ENCODE measurements around the gene CDCP2.

Gene CDCP2

DNA sequence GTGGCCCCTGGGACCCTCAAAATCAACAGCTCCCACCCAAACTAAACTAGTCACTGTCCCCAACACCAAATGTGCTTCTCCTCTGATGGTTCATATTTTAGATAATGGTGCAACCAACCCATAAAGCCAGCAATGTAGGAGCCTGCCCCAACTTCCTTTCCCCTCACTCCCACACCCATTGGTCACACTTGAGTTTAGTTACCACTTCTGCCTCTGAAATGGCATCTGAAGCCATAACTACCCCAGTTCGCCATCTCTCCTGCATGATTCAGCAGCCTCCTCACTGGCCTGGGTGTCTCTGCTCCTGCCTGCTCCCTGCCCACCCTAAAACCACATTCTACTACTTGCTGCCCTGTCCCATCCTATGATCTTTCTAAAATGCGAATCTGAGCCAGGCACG lies 3.4 kb upstream of the CDCP2 start:
- Histone ChIP-seq H3K4me1 (ENCODE audit: control insufficient read depth, insufficient read depth, low read length) (peaks cover 14% of the 10 kb centered on the region), H3K4me3 (ENCODE audit: low read length) (no peak overlapping the region), H3K9ac (ENCODE audit: low read length) (no peak overlapping the region), H3K27me3 (replicated peaks; ENCODE audit: control insufficient read depth, insufficient read depth, low read length) (no peaks in the 10 kb centered on the region), H3K36me3 (ENCODE audit: control insufficient read depth, insufficient read depth, low read length, severe bottlenecking) (no peaks in the 10 kb centered on the region), H3K9me3 (ENCODE audit: control insufficient read depth, low read length) (no peaks in the 10 kb centered on the region)
- no peak for DNase-seq (ENCODE audit: low read depth)

DNA sequence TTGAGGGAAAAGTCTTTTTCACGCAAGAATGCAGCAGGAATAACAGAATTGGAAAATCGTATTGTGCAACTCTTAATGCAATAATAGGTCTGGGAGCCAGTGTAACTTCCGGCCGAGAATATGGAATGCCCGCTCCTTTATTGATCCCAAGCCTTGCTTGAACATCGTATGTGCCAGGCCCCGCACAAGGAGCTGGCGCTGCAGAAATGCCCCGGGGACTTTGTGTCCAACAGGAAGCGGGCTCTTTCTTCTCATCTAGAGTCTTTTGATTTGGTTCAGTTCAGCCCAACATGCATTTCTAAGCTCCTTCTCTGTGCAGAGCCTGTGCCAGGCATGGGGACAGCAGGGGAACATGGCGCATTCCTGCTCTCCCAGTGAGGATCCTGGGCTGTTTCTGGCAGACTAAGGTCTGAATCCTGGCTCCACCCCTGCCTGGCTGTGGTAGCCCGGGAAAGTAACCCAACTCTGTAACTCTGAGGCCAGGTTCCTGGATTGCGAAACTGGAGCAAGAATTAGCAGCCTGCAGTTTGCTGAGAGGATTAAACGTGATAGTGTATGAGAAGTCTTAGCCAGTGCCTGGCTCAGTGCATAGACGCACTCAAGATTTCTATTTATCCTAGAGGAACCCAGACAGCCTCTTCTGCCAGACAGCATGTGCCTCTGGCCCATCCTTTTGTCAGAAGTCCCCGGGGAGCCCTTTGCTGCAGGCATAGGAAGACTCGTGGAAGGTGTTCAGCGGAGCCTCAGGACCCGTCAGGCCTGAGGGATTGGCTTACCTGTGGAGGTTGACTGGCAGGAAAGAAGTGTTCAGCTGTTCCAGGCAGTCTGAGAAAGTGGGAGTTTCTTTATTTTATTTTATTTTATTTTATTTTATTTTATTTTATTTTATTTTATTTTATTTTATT lies 987 bp upstream of the CDCP2 start:
- Histone ChIP-seq H3K9ac (ENCODE audit: low read length) (peak overlapping the region; percentile 34), H3K4me3 (ENCODE audit: low read length) (peak overlapping the region; percentile 66), H3K36me3 (ENCODE audit: control insufficient read depth, insufficient read depth, low read length, severe bottlenecking) (no peaks in the 10 kb centered on the region), H3K27me3 (replicated peaks; ENCODE audit: control insufficient read depth, insufficient read depth, low read length) (no peaks in the 10 kb centered on the region), H3K9me3 (ENCODE audit: control insufficient read depth, low read length) (no peaks in the 10 kb centered on the region), H3K4me1 (ENCODE audit: control insufficient read depth, insufficient read depth, low read length) (peaks cover 14% of the 10 kb centered on the region)
- peak; percentile 91 for DNase-seq (ENCODE audit: low read depth)

DNA sequence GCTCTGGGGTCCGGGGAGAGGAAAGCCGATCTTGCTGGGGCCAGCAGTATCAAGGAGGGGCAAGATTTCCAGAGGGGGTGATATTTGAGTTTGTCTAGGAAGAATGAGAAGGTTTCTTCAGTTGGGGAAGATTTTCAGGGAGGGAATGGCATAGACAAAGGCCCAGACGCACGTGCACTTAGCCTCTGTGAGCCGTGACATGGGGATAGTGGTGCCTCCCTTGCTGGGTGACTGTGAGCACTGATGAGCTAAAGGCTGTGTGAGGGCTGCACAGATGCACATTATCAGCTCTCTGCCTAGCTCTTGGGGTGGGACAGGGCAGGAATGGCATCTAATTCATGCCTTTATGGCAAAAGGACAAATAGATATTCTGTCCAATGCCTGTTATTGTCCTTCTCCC lies 1.8 kb downstream of the CDCP2 start:
- DNase-seq (ENCODE audit: low read depth) = no peak
- H3K27me3 ChIP-seq (replicated peaks; ENCODE audit: control insufficient read depth, insufficient read depth, low read length) = no peaks in the 10 kb centered on the region
- no peak overlapping the region for H3K4me3 ChIP-seq (ENCODE audit: low read length)
- peaks cover 14% of the 10 kb centered on the region for H3K4me1 ChIP-seq (ENCODE audit: control insufficient read depth, insufficient read depth, low read length)
- H3K9me3 ChIP-seq (ENCODE audit: control insufficient read depth, low read length) = no peaks in the 10 kb centered on the region
- no peak overlapping the region for H3K9ac ChIP-seq (ENCODE audit: low read length)
- H3K36me3 ChIP-seq (ENCODE audit: control insufficient read depth, insufficient read depth, low read length, severe bottlenecking) = no peaks in the 10 kb centered on the region

DNA sequence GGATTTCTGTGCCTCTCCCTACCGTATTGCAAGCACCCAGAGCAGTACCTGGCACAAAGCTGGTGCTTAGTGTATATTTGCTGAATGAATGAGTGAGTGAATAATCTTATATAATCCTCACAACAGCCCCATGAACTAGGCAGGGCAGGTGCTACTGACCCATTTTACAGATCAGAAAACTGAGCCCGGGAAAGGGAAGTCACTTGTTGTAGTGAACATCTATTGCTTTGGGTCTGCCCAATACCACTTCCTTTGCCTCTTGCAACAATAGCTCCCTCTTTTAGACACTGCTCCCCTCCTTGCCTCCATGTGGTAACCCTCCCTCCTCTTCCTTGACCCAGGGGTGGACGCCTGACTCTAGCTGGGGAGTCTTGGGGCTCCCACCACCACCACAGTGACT lies 3.1 kb downstream of the CDCP2 start:
- Histone ChIP-seq H3K4me1 (ENCODE audit: control insufficient read depth, insufficient read depth, low read length) (peaks cover 14% of the 10 kb centered on the region), H3K9ac (ENCODE audit: low read length) (no peak overlapping the region), H3K27me3 (replicated peaks; ENCODE audit: control insufficient read depth, insufficient read depth, low read length) (no peaks in the 10 kb centered on the region), H3K36me3 (ENCODE audit: control insufficient read depth, insufficient read depth, low read length, severe bottlenecking) (no peaks in the 10 kb centered on the region), H3K9me3 (ENCODE audit: control insufficient read depth, low read length) (no peaks in the 10 kb centered on the region), H3K4me3 (ENCODE audit: low read length) (no peak overlapping the region)
- no peak for DNase-seq (ENCODE audit: low read depth)

DNA sequence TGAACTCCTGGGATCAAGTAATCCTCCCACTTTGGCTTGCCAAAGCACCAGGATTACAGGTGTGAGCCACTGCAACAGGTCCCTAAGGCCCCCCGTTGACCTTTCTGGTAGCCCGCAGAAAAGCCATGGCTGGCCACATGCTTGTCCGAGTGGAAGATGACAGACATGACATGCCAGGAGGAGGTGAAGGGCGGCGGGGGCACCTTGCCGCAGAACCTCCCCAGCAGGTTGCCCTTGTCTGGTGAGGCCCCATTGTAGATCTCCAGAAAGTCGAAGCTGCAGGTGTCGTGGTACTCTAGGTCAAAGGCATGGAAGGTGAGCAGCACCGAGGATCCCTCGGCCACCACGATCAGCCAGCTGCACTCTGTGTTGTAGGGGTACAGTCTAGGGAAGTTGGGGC lies 8.4 kb downstream of the CDCP2 start:
- H3K4me3 ChIP-seq (ENCODE audit: low read length) = no peak overlapping the region
- H3K36me3 ChIP-seq (ENCODE audit: control insufficient read depth, insufficient read depth, low read length, severe bottlenecking) = no peaks in the 10 kb centered on the region
- H3K9ac ChIP-seq (ENCODE audit: low read length) = no peak overlapping the region
- H3K27me3 ChIP-seq (replicated peaks; ENCODE audit: control insufficient read depth, insufficient read depth, low read length) = no peaks in the 10 kb centered on the region
- no peak for DNase-seq (ENCODE audit: low read depth)
- no peaks in the 10 kb centered on the region for H3K4me1 ChIP-seq (ENCODE audit: control insufficient read depth, insufficient read depth, low read length)
- no peaks in the 10 kb centered on the region for H3K9me3 ChIP-seq (ENCODE audit: control insufficient read depth, low read length)

DNA sequence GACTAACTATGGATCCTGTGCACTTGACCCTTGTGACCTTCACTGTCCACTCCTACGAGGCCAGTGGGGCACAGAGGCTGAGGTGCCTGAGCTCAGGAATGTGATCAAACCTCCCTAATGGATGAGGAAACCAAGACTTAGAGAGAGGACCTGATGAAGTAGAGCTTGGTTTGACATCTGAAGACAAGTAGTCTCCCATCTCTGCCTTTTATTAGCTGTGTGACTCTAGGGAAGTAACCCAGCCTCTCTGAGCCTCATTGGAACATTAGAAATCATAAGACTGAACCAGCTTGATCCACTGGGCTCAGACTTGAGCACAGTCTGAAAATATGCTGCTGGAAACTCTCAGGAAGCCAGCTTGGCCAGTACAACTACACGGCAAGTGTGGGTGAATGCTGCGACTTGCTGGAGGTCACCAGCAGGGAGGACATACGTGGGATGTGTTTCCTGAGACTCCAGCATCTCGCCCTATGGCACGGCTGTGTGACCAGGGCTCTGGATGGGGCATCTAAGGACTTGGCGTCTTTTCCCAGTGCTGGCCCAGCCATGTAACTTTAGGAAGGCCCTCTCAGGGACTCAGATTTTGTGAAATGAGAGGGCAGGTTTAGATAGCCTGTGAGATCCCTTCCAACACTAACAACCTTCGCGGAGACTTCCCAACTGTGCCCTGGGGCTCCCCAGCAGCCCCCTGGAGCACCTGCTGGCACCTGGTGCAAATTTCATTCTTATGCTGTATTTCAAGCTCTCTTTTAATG lies 10.5 kb downstream of the CDCP2 start:
- Histone ChIP-seq H3K36me3 (ENCODE audit: control insufficient read depth, insufficient read depth, low read length, severe bottlenecking) (no peaks in the 10 kb centered on the region), H3K9me3 (ENCODE audit: control insufficient read depth, low read length) (peaks cover 3% of the 10 kb centered on the region), H3K9ac (ENCODE audit: low read length) (no peak overlapping the region), H3K4me1 (ENCODE audit: control insufficient read depth, insufficient read depth, low read length) (peaks cover 4% of the 10 kb centered on the region), H3K4me3 (ENCODE audit: low read length) (no peak overlapping the region), H3K27me3 (replicated peaks; ENCODE audit: control insufficient read depth, insufficient read depth, low read length) (no peaks in the 10 kb centered on the region)
- DNase-seq (ENCODE audit: low read depth) = no peak

DNA sequence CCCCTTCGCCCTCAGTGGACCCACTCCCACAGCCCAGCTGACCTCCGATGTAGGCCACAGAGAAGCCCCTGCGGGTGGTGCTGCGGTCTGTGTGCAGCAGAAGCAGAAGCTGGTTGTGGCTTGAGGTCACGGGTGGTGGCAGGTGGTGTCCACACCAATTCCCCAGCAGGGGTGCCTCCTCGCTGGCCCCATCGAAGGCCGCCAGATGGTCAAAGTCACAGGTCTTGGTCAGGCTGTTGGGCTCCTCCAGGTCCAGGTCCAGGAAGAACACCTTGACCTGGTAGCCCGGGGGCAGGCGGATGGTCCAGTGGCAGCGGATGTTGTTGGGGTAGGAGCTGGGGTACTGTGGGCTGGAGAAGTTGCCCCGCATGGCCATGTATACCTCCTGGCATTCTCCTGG lies 13.1 kb downstream of the CDCP2 start:
- DNase-seq (ENCODE audit: low read depth) = no peak
- Histone ChIP-seq H3K36me3 (ENCODE audit: control insufficient read depth, insufficient read depth, low read length, severe bottlenecking) (no peaks in the 10 kb centered on the region), H3K9ac (ENCODE audit: low read length) (no peak overlapping the region), H3K4me3 (ENCODE audit: low read length) (no peak overlapping the region), H3K4me1 (ENCODE audit: control insufficient read depth, insufficient read depth, low read length) (peaks cover 7% of the 10 kb centered on the region), H3K9me3 (ENCODE audit: control insufficient read depth, low read length) (peaks cover 3% of the 10 kb centered on the region), H3K27me3 (replicated peaks; ENCODE audit: control insufficient read depth, insufficient read depth, low read length) (no peaks in the 10 kb centered on the region)

DNA sequence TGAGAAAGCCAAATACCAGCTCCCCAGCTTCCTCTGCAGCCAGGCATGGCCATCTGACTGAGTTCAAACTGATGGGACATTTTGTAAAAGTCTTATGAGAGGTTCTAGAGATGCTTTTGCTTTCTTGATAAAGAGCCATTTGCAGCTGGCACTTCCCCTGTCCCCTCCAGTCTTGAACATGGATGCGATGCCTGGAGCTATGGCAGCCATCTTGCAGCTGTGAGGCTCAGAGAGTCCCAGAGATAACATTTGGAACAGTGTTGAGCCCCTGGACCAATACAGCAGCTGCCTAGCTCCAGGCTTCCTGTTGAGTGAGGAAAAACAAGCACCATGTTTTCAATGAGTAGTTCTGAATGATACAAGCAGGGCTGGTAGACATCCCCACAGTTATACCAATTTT lies 13.8 kb downstream of the CDCP2 start:
- Histone ChIP-seq H3K9ac (ENCODE audit: low read length) (no peak overlapping the region), H3K9me3 (ENCODE audit: control insufficient read depth, low read length) (peaks cover 3% of the 10 kb centered on the region), H3K4me1 (ENCODE audit: control insufficient read depth, insufficient read depth, low read length) (peaks cover 7% of the 10 kb centered on the region), H3K4me3 (ENCODE audit: low read length) (no peak overlapping the region), H3K27me3 (replicated peaks; ENCODE audit: control insufficient read depth, insufficient read depth, low read length) (no peaks in the 10 kb centered on the region), H3K36me3 (ENCODE audit: control insufficient read depth, insufficient read depth, low read length, severe bottlenecking) (no peaks in the 10 kb centered on the region)
- DNase-seq (ENCODE audit: low read depth) = no peak

DNA sequence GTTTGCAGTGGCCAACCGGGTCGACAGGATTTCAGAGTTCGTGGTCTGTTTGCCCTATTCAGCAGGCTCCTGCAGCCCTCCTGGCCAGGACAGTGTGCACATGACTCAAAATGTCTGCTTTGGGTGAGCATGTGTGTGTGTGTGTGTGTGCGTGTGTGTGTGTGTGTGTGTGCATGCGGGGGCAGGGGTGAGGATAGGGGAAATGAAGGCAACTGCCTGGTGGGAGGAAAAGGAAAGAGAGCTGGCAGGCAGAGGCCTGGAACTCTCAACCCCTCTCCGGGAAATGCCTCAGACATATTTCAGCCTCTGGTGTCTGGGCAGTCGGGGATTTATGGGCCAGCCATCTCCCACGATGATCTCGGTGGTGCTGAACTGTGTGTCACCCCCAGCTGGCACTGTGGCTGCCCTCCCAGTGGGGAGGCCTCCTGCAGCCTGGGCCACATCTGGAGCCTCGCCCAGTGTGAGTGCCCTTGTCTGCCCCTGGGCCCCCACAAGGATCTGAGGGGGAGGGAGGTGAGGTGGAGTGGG lies 15.2 kb downstream of the CDCP2 start:
- Histone ChIP-seq H3K9ac (ENCODE audit: low read length) (no peak overlapping the region), H3K27me3 (replicated peaks; ENCODE audit: control insufficient read depth, insufficient read depth, low read length) (no peaks in the 10 kb centered on the region), H3K4me3 (ENCODE audit: low read length) (no peak overlapping the region), H3K4me1 (ENCODE audit: control insufficient read depth, insufficient read depth, low read length) (peaks cover 7% of the 10 kb centered on the region), H3K9me3 (ENCODE audit: control insufficient read depth, low read length) (peaks cover 3% of the 10 kb centered on the region), H3K36me3 (ENCODE audit: control insufficient read depth, insufficient read depth, low read length, severe bottlenecking) (no peaks in the 10 kb centered on the region)
- peak; percentile 43 for DNase-seq (ENCODE audit: low read depth)

DNA sequence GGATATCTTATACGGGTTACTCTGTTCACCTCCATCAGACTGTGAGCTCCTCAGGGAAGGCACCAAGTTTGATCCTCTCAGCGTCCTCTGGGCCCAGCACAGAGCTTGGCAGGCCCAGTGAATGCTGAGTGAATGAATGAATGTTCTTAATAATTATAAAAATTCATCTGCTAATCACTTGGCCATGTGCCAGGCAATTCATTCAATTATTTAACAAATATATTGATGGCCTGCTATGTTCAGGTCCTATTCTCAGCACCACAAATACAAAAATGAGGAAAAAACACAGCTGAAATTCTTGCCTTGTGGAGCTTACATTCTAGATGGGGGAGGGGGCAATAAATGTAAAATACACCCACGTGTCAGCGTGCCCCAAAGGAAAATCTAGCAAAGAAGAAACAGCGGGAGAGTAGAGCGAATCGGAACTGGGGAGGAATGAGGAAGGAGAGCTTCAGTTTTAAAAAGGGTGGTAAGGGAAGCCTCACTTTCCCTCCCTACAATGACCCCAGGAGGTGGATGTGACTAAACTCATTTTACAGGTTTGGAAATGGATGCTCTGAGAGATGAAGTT lies 15.8 kb downstream of the CDCP2 start:
- Histone ChIP-seq H3K27me3 (replicated peaks; ENCODE audit: control insufficient read depth, insufficient read depth, low read length) (no peaks in the 10 kb centered on the region), H3K9ac (ENCODE audit: low read length) (no peak overlapping the region), H3K9me3 (ENCODE audit: control insufficient read depth, low read length) (peaks cover 3% of the 10 kb centered on the region), H3K36me3 (ENCODE audit: control insufficient read depth, insufficient read depth, low read length, severe bottlenecking) (no peaks in the 10 kb centered on the region), H3K4me1 (ENCODE audit: control insufficient read depth, insufficient read depth, low read length) (peaks cover 7% of the 10 kb centered on the region), H3K4me3 (ENCODE audit: low read length) (no peak overlapping the region)
- DNase-seq (ENCODE audit: low read depth) = no peak

DNA sequence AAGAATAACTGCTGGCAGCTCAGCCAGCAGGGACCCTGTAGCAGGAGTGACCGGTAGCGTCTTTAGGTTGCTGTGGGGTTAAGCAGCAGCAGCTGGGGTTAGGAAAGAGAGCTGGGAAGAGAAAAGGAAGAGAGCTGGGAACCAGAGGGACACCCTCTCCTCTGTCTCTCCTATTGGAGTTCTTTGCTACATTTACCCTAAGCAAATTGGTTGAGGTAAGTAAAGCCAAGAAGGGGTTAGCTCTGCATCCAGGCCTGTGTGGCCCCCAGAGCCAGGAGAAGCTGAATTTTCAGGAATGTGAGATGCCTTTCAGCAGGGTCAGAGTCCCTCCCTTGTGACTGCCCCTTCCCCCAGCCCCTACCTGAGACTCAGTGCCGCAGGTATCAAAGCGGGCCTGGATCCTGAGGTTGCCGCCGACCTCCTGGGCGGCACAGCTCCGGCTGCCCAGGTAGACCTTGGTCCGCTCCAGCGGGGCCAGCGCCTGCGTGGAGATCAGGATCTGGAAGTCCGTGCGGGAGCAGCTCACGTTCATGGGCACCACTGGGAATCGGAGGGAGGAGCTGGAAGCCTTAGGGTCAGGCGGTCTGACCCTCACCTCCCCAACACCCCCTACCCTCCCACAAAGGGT lies 16.4 kb downstream of the CDCP2 start:
- Histone ChIP-seq H3K9ac (ENCODE audit: low read length) (no peak overlapping the region), H3K9me3 (ENCODE audit: control insufficient read depth, low read length) (peaks cover 3% of the 10 kb centered on the region), H3K4me3 (ENCODE audit: low read length) (no peak overlapping the region), H3K4me1 (ENCODE audit: control insufficient read depth, insufficient read depth, low read length) (peaks cover 7% of the 10 kb centered on the region), H3K36me3 (ENCODE audit: control insufficient read depth, insufficient read depth, low read length, severe bottlenecking) (no peaks in the 10 kb centered on the region), H3K27me3 (replicated peaks; ENCODE audit: control insufficient read depth, insufficient read depth, low read length) (no peaks in the 10 kb centered on the region)
- DNase-seq (ENCODE audit: low read depth) = no peak
